ENCODE data around the gene CLECL1.

- TF ChIP-seq GABPA (IDR thresholded peaks at IDR 0.05; ENCODE audit: low read depth), result no peak
- no peak for TF ChIP-seq REST (IDR thresholded peaks at IDR 0.05; ENCODE audit: low read depth, low read length)
- no peak for TF ChIP-seq EP300 (IDR thresholded peaks at IDR 0.05; ENCODE audit: borderline replicate concordance in 1 of 2, low read depth in 1 of 2, low read length in 1 of 2)
- TF ChIP-seq CTCF (IDR thresholded peaks at IDR 0.05), result no peak
- TF ChIP-seq MXI1 (IDR thresholded peaks at IDR 0.05; ENCODE audit: low read depth, low read length), result no peak
- TF ChIP-seq NFIC (IDR thresholded peaks at IDR 0.05; ENCODE audit: borderline replicate concordance), result no peak
- no peak for TF ChIP-seq NRF1 (IDR thresholded peaks at IDR 0.05; ENCODE audit: low read depth, low read length)
- TF ChIP-seq TCF12 (IDR thresholded peaks at IDR 0.05), result no peak
- TF ChIP-seq FOXM1 (IDR thresholded peaks at IDR 0.05; ENCODE audit: low read depth), result no peak
- TF ChIP-seq RAD21 (IDR thresholded peaks at IDR 0.05; ENCODE audit: low read length), result no peak
- TF ChIP-seq CHD2 (IDR thresholded peaks at IDR 0.05; ENCODE audit: low read length, partially characterized antibody), result no peak
- TF ChIP-seq JUND (IDR thresholded peaks at IDR 0.05), result no peak
- no peak for TF ChIP-seq RCOR1 (IDR thresholded peaks at IDR 0.05; ENCODE audit: low read length)
- TF ChIP-seq USF2 (IDR thresholded peaks at IDR 0.05; ENCODE audit: borderline replicate concordance, low read depth, low read length), result no peak
Observed at GRCh38 chr12:9753073-9753472, 20.2 kb upstream of the CLECL1 start.

All from SK-N-SH (cell line).